ENCODE results near the gene VSIG2.

The VSIG2 gene

GRCh38 chr11:124751741-124752470, at the start of gene VSIG2:
VSIG2 (minus strand) TSS chr11:124752255; CDS start chr11:124752137, 118 bp downstream.
- no peak within 1 kb of the TSS for H3K4me3 ChIP-seq (ENCODE audit: low read length)
- TF ChIP-seq CTCF (conservative IDR thresholded peaks at IDR 0.05; ENCODE audit: low read length), result no peak
- DNase-seq (ENCODE audit: low read depth), result no peak

- no peak for TF ChIP-seq CTCF (conservative IDR thresholded peaks at IDR 0.05; ENCODE audit: low read length)
- H3K4me3 ChIP-seq (ENCODE audit: low read length), result peak overlapping the region; percentile 77
- DNase-seq (ENCODE audit: low read depth), result peak; percentile 42
These were observed 49.0 kb upstream of the VSIG2 start for GRCh38 chr11:124801014-124801413.

- DNase-seq (ENCODE audit: low read depth), result peak; percentile 73
- no peak for TF ChIP-seq CTCF (conservative IDR thresholded peaks at IDR 0.05; ENCODE audit: low read length)
- H3K4me3 ChIP-seq (ENCODE audit: low read length), result peak within 1 kb of the TSS; percentile 77
These were observed 48.3 kb upstream of the VSIG2 start, which contains the start of gene MSANTD2 for GRCh38 chr11:124800226-124800929. MSANTD2 (minus strand) TSS chr11:124800406; CDS start chr11:124800380, 26 bp downstream.

GRCh38 chr11:124799348-124800225, 47.5 kb upstream of the VSIG2 start:
- DNase-seq (ENCODE audit: low read depth), result peak; percentile 7
- peak overlapping the region; percentile 77 for H3K4me3 ChIP-seq (ENCODE audit: low read length)
- no peak for TF ChIP-seq CTCF (conservative IDR thresholded peaks at IDR 0.05; ENCODE audit: low read length)

- DNase-seq (ENCODE audit: low read depth), result peak; percentile 88
- peak overlapping the region; percentile 77 for H3K4me3 ChIP-seq (ENCODE audit: low read length)
- TF ChIP-seq CTCF (conservative IDR thresholded peaks at IDR 0.05; ENCODE audit: low read length), result no peak
These were observed 46.9 kb upstream of the VSIG2 start for GRCh38 chr11:124798991-124799347.

- no peak for TF ChIP-seq CTCF (conservative IDR thresholded peaks at IDR 0.05; ENCODE audit: low read length)
- DNase-seq (ENCODE audit: low read depth), result no peak
- H3K4me3 ChIP-seq (ENCODE audit: low read length), result no peak overlapping the region
These were observed 44.3 kb upstream of the VSIG2 start for GRCh38 chr11:124796312-124796711.
